ENCODE data around the gene UBE2K. TPM values are rescaled to one million over a fixed set of nuclear protein-coding genes. Genes with fewer than 3 reads are reported as not detected.
A peak's percentile ranks its signal among the peaks of the same experiment; 100 is the strongest.
"Not testable (repeated sequence)": the region's sequence is repeated elsewhere in the genome, so short reads cannot be mapped to it uniquely, and the experiment has no call there.

UBE2K gene
- polyA plus RNA-seq, 1 donor from 2014 or later, result 87.5 TPM

GRCh38 chr4:39667706-39668105 lies 30.2 kb upstream of the UBE2K start:
- Mint-ChIP-seq H3K27me3 (no peaks in the 10 kb centered on the region), H3K36me3 (peaks cover 2% of the 10 kb centered on the region), H3K4me3 (no peak overlapping the region), H3K4me1 (peaks cover 0 to 2% (median 0%) of the 10 kb centered on the region in 3 donors), H3K9me3 (no peaks in the 10 kb centered on the region), H3K27ac (no peak overlapping the region)

GRCh38 chr4:39668887-39669286 lies 29.0 kb upstream of the UBE2K start:
- H3K27me3 Mint-ChIP-seq, result no peaks in the 10 kb centered on the region
- H3K4me3 Mint-ChIP-seq, result no peak overlapping the region
- peaks cover 0 to 2% (median 0%) of the 10 kb centered on the region in 3 donors for H3K4me1 Mint-ChIP-seq
- H3K36me3 Mint-ChIP-seq, result peaks cover 3% of the 10 kb centered on the region
- no peak overlapping the region for H3K27ac Mint-ChIP-seq
- H3K9me3 Mint-ChIP-seq, result no peaks in the 10 kb centered on the region

- H3K27ac Mint-ChIP-seq, H3K9me3 Mint-ChIP-seq, H3K36me3 Mint-ChIP-seq, H3K27me3 Mint-ChIP-seq, H3K4me1 Mint-ChIP-seq, H3K4me3 Mint-ChIP-seq: not testable (repeated sequence)
Measured at GRCh38 chr4:39670296-39670695, 27.6 kb upstream of the UBE2K start.

- H3K27ac Mint-ChIP-seq, result not testable (repeated sequence)
Measured at GRCh38 chr4:39675681-39676080, 22.3 kb upstream of the UBE2K start.

DNA sequence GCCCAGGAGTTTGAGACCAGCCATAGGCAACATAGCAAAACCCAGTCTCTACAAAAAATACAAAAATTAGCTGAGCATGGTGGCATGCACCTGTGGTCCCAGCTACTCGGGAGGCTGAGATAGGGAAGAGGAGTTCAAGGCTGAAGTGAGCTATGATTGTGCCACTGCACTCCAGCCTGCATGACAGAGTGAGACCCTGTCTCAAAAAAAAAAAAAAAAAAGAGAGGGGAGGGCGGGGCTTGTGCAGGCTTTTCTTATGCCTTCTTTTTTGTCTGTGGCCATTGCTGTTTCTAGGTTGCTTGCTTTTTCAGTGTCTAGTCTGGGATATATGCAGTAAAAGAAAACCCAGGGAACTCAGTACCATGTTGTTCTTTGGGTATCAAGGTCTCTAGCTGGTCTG lies 16.9 kb upstream of the UBE2K start:
- H3K4me3 Mint-ChIP-seq, result peak overlapping the region in 1 of 4 donors; percentile 55
- not testable (repeated sequence) for H3K27ac Mint-ChIP-seq

More at GRCh38 chr4:39675681-39676080, 22.3 kb upstream of the UBE2K start:
- peaks cover 10 to 14% (median 11%) of the 10 kb centered on the region in 3 donors for H3K4me1 Mint-ChIP-seq
- not testable (repeated sequence) for H3K4me3 Mint-ChIP-seq, H3K9me3 Mint-ChIP-seq, H3K27me3 Mint-ChIP-seq, H3K36me3 Mint-ChIP-seq

GRCh38 chr4:39682138-39682537 lies 15.8 kb upstream of the UBE2K start:
- no peaks in the 10 kb centered on the region for H3K9me3 Mint-ChIP-seq
- H3K4me1 Mint-ChIP-seq, result peaks cover 27 to 33% (median 30%) of the 10 kb centered on the region in 3 donors
- H3K4me3 Mint-ChIP-seq, result peak overlapping the region in 2 of 4 donors; percentile 10 to 90
- no peaks in the 10 kb centered on the region for H3K27me3 Mint-ChIP-seq
- peak overlapping the region in 1 of 3 donors; percentile 42 for H3K27ac Mint-ChIP-seq
- H3K36me3 Mint-ChIP-seq, result peaks cover 2% of the 10 kb centered on the region

More for the DNA sequence above, 16.9 kb upstream of the UBE2K start:
- H3K9me3 Mint-ChIP-seq, H3K36me3 Mint-ChIP-seq, H3K27me3 Mint-ChIP-seq: not testable (repeated sequence)
- H3K4me1 Mint-ChIP-seq, result peaks cover 24 to 28% (median 24%) of the 10 kb centered on the region in 3 donors

- no peak overlapping the region for H3K4me3 Mint-ChIP-seq
- peaks cover 18 to 21% (median 19%) of the 10 kb centered on the region in 3 donors for H3K4me1 Mint-ChIP-seq
- no peaks in the 10 kb centered on the region for H3K36me3 Mint-ChIP-seq
- H3K27ac Mint-ChIP-seq, result no peak overlapping the region
- H3K9me3 Mint-ChIP-seq, result no peaks in the 10 kb centered on the region
- no peaks in the 10 kb centered on the region for H3K27me3 Mint-ChIP-seq
Measured at GRCh38 chr4:39685990-39686389, 11.9 kb upstream of the UBE2K start.

- Mint-ChIP-seq H3K4me1 (peaks cover 12 to 18% (median 14%) of the 10 kb centered on the region in 3 donors), H3K27ac (no peak overlapping the region), H3K4me3 (no peak overlapping the region), H3K27me3 (no peaks in the 10 kb centered on the region), H3K36me3 (no peaks in the 10 kb centered on the region), H3K9me3 (no peaks in the 10 kb centered on the region)
Measured at GRCh38 chr4:39687014-39687413, 10.9 kb upstream of the UBE2K start.

GRCh38 chr4:39689970-39690369 lies 8.0 kb upstream of the UBE2K start:
- H3K36me3 Mint-ChIP-seq, result no peaks in the 10 kb centered on the region
- peaks cover 4 to 12% (median 5%) of the 10 kb centered on the region in 3 donors for H3K4me1 Mint-ChIP-seq
- no peaks in the 10 kb centered on the region for H3K27me3 Mint-ChIP-seq
- no peak overlapping the region for H3K4me3 Mint-ChIP-seq
- no peaks in the 10 kb centered on the region for H3K9me3 Mint-ChIP-seq
- no peak overlapping the region for H3K27ac Mint-ChIP-seq

DNA sequence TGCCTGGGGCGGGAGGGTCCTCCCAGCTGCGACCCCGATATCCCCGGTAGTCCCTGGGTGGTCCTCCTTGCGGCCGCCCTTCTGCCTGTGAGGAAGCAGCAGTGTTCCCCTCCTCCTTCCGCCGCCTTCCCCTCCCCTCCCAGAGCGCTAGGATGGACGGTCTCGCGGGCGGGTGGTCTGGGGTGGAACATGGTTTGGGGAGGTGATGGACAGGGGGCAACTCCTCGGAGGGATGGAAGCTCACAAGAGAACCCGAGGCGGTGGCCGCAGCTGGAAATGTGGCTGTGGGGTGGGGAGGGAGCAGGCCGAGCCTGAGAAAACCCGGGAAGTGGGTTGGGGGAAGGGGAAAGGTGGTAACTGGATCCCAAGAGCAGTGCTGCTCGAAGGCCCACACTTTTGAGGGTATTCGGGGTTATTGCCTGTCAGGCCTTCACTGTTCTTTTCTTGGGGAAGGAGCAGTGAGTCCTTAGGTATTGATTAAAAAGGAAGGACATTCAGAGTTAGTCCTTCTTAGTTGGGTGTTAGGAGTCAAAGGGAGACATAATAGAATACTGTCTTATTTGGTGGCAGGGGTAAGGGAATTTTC lies 581 bp downstream of the UBE2K start:
- H3K4me3 Mint-ChIP-seq, result peak overlapping the region; percentile 96 to 100 (median 98)
- peaks cover 30 to 33% (median 33%) of the 10 kb centered on the region in 3 donors for H3K4me1 Mint-ChIP-seq

DNA sequence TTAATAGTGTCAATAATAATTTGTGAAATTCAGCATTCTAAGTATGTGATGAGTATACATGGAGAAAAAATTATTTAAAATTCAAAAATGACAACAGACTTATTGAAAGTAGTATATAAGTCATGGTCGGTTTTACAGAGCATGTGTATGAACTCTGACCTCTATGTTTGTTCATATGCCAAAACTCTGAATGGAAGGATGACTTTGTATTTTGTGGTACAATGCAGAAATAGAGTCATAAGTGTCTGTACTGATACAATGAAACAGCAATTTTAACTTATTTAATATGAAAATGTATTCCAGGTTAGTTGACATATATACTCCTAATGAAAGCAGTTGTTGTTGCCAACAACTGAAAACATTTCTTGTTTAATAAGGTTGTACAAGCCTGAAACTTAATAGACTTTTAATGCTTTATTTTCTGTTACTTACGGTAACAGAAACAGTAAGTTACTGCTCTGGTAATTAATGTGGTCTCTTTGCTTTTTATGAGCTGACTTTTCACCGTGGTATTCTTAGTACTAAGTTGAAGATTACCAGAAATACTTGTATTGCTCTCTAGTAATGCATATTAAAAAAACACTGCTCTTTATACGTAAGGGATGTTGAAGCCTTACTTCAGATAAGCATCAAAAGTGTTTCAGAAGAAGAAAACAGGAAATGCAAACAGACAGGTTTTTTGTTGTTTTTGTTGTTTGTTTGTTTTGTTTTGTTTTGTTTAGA lies 1.9 kb downstream of the UBE2K start:
- H3K4me1 Mint-ChIP-seq, result peaks cover 33 to 34% (median 33%) of the 10 kb centered on the region in 3 donors
- H3K27ac Mint-ChIP-seq, result peak overlapping the region; percentile 95 to 99 (median 95)
- peak overlapping the region; percentile 96 to 100 (median 98) for H3K4me3 Mint-ChIP-seq
- no peaks in the 10 kb centered on the region for H3K27me3 Mint-ChIP-seq
- no peaks in the 10 kb centered on the region for H3K36me3 Mint-ChIP-seq
- H3K9me3 Mint-ChIP-seq, result no peaks in the 10 kb centered on the region

More for the DNA sequence above, 581 bp downstream of the UBE2K start:
- no peaks in the 10 kb centered on the region for H3K9me3 Mint-ChIP-seq
- H3K36me3 Mint-ChIP-seq, result no peaks in the 10 kb centered on the region
- H3K27ac Mint-ChIP-seq, result peak overlapping the region; percentile 95 to 99 (median 95)
- no peaks in the 10 kb centered on the region for H3K27me3 Mint-ChIP-seq

DNA sequence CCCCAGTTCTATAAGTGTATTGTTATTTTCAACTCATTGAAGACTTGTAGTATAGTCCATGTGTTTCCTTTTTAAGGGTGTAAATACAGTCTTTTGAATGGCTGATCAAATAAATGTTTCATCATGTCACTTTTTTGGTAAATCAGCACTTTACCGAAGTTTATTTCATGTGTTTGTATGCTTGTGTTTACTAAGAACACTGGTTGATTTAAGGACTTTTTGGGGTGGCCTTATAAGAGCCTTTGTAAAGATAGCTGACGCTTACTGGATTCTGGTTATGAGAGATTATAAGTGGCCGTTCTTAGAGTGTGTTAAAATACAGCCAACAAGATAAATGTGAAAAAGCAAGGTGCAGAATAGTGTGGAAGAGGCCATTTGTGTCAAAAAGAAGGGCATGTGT lies 2.6 kb downstream of the UBE2K start:
- H3K36me3 Mint-ChIP-seq, result no peaks in the 10 kb centered on the region
- H3K27ac Mint-ChIP-seq, result peak overlapping the region in 2 of 3 donors; percentile 28 to 95
- H3K27me3 Mint-ChIP-seq, result no peaks in the 10 kb centered on the region
- H3K4me3 Mint-ChIP-seq, result peak overlapping the region; percentile 96 to 100 (median 98)
- peaks cover 32 to 35% (median 34%) of the 10 kb centered on the region in 3 donors for H3K4me1 Mint-ChIP-seq
- no peaks in the 10 kb centered on the region for H3K9me3 Mint-ChIP-seq

DNA sequence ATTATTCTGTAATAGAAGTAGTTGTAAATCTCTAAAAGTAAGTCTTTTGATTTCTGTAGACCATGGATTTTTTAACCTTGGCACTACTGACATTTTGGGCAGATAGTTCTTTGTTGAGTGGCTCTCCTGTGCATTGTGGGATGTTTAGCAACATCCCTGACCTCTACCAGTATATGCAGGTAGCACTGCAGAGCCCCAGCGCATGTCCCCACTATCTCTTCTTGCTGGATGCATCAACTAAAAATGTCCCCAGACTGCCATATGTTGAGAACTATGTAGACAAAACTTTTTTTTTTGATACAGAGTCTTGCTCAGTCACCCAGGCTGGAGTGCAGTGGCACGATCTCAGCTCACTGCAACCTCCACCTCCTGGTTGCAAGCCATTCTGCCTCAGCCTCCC lies 4.8 kb downstream of the UBE2K start:
- Mint-ChIP-seq H3K9me3 (no peaks in the 10 kb centered on the region), H3K4me3 (peak overlapping the region in 2 of 4 donors; percentile 6 to 32), H3K27me3 (no peaks in the 10 kb centered on the region), H3K36me3 (no peaks in the 10 kb centered on the region), H3K4me1 (peaks cover 30 to 31% (median 30%) of the 10 kb centered on the region in 3 donors), H3K27ac (peak overlapping the region in 1 of 3 donors; percentile 63)

GRCh38 chr4:39704789-39705188 lies 6.9 kb downstream of the UBE2K start:
- not testable (repeated sequence) for H3K4me3 Mint-ChIP-seq, H3K27ac Mint-ChIP-seq, H3K27me3 Mint-ChIP-seq, H3K36me3 Mint-ChIP-seq, H3K9me3 Mint-ChIP-seq
- H3K4me1 Mint-ChIP-seq, result peaks cover 36 to 42% (median 37%) of the 10 kb centered on the region in 3 donors

DNA sequence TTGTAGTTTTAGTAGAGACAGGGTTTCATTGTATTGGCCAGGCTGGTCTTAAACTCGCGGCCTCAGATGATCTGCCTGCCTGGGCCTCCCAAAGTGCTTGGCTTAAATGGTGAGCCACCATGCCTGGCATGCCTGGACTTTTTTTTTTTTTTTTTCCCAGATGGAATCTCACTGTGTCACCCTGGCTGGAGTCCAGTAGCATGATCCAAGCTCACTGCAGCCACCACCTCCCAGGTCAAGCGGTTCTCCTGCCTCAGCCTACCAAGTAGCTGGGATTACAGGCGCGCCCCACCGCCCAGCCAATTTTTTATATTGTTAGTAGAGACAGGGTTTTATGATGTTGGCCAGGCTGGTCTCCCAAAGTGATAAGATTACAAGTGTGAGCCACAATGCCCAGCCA lies 8.4 kb downstream of the UBE2K start:
- H3K36me3 Mint-ChIP-seq, result no peaks in the 10 kb centered on the region
- H3K4me3 Mint-ChIP-seq, result peak overlapping the region in 2 of 4 donors; percentile 5 to 73
- H3K4me1 Mint-ChIP-seq, result peaks cover 29 to 35% (median 35%) of the 10 kb centered on the region in 3 donors
- H3K27ac Mint-ChIP-seq, result peak overlapping the region in 2 of 3 donors; percentile 7 to 78
- H3K27me3 Mint-ChIP-seq, result no peaks in the 10 kb centered on the region
- no peaks in the 10 kb centered on the region for H3K9me3 Mint-ChIP-seq
